ENCODE data around the gene DBX2.

GRCh38 chr12:45049912-45050750 lies 768 bp downstream of the DBX2 start:
- TF ChIP-seq, protein P1, sequence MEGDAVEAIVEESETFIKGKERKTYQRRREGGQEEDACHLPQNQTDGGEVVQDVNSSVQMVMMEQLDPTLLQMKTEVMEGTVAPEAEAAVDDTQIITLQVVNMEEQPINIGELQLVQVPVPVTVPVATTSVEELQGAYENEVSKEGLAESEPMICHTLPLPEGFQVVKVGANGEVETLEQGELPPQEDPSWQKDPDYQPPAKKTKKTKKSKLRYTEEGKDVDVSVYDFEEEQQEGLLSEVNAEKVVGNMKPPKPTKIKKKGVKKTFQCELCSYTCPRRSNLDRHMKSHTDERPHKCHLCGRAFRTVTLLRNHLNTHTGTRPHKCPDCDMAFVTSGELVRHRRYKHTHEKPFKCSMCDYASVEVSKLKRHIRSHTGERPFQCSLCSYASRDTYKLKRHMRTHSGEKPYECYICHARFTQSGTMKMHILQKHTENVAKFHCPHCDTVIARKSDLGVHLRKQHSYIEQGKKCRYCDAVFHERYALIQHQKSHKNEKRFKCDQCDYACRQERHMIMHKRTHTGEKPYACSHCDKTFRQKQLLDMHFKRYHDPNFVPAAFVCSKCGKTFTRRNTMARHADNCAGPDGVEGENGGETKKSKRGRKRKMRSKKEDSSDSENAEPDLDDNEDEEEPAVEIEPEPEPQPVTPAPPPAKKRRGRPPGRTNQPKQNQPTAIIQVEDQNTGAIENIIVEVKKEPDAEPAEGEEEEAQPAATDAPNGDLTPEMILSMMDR (IDR thresholded peaks at IDR 0.05), result peak; percentile 4
- peak; percentile 87 for TF ChIP-seq EZH2 (IDR thresholded peaks at IDR 0.05)

Measured in neural progenitor cell (in vitro differentiated cells).